ENCODE data around the gene CACNA2D3. TPM values are rescaled to one million over a fixed set of nuclear protein-coding genes. Genes with fewer than 3 reads are reported as not detected.

Gene CACNA2D3
- total RNA-seq, 1 donor from 2014 or later: 10.0 TPM

DNA sequence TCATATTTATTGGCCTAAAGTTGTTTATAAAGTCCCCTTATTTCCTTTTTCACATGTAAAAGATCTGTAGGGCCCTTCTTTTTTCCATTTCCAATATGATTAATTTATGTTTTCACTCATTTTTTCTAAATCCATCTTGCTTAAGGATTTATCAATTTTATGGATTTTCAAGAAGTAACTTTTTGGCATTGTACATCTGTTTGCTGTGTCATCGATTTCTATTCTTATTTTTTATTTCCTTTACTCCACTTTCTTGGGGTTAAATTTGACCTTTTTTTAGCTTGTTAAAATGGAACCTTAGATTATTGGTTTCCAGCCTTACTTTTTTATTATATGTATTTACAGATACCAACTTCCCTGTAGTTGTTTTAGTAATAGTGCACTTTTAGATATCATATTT, 597.6 kb downstream of the CACNA2D3 start:
- peaks cover 3% of the 10 kb centered on the region for H3K9me3 Mint-ChIP-seq (ENCODE audit: unreplicated experiment)

DNA sequence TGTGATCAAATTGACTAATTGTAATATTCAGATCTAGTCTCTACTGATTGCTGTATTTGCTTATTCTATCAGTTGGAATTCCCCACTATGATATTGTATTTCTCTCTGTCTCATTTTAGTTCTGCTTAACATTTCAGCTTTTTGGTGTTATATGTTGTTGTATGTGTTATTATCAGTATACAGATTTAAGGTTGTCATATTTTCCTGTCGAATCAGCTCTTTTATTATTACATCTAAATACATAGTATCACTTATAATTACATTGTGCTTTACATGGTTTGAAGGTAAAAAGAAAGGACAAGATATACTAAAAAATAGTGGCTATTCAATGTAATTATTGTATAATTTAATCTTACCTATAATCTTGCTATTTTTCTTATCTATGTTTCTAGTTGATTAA, 598.3 kb downstream of the CACNA2D3 start:
- no peak overlapping the region for H3K4me3 Mint-ChIP-seq (ENCODE audit: unreplicated experiment)
- DNase-seq: no peak
- H3K27ac Mint-ChIP-seq (ENCODE audit: unreplicated experiment): no peak overlapping the region
- TF ChIP-seq, protein P1, sequence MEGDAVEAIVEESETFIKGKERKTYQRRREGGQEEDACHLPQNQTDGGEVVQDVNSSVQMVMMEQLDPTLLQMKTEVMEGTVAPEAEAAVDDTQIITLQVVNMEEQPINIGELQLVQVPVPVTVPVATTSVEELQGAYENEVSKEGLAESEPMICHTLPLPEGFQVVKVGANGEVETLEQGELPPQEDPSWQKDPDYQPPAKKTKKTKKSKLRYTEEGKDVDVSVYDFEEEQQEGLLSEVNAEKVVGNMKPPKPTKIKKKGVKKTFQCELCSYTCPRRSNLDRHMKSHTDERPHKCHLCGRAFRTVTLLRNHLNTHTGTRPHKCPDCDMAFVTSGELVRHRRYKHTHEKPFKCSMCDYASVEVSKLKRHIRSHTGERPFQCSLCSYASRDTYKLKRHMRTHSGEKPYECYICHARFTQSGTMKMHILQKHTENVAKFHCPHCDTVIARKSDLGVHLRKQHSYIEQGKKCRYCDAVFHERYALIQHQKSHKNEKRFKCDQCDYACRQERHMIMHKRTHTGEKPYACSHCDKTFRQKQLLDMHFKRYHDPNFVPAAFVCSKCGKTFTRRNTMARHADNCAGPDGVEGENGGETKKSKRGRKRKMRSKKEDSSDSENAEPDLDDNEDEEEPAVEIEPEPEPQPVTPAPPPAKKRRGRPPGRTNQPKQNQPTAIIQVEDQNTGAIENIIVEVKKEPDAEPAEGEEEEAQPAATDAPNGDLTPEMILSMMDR (IDR thresholded peaks at IDR 0.05; ENCODE audit: partially characterized antibody, unreplicated experiment): no peak
- no peaks in the 10 kb centered on the region for H3K27me3 Mint-ChIP-seq (ENCODE audit: unreplicated experiment)
- H3K4me1 Mint-ChIP-seq (ENCODE audit: low read depth, unreplicated experiment): no peaks in the 10 kb centered on the region
- H3K36me3 Mint-ChIP-seq (ENCODE audit: unreplicated experiment): no peaks in the 10 kb centered on the region
- peaks cover 3% of the 10 kb centered on the region for H3K9me3 Mint-ChIP-seq (ENCODE audit: unreplicated experiment)

More for the DNA sequence above, 597.6 kb downstream of the CACNA2D3 start:
- Mint-ChIP-seq H3K27me3 (ENCODE audit: unreplicated experiment) (no peaks in the 10 kb centered on the region), H3K4me3 (ENCODE audit: unreplicated experiment) (no peak overlapping the region), H3K27ac (ENCODE audit: unreplicated experiment) (no peak overlapping the region), H3K36me3 (ENCODE audit: unreplicated experiment) (no peaks in the 10 kb centered on the region), H3K4me1 (ENCODE audit: low read depth, unreplicated experiment) (no peaks in the 10 kb centered on the region)
- DNase-seq: no peak
- TF ChIP-seq, protein P1 (IDR thresholded peaks at IDR 0.05; ENCODE audit: partially characterized antibody, unreplicated experiment): no peak

DNA sequence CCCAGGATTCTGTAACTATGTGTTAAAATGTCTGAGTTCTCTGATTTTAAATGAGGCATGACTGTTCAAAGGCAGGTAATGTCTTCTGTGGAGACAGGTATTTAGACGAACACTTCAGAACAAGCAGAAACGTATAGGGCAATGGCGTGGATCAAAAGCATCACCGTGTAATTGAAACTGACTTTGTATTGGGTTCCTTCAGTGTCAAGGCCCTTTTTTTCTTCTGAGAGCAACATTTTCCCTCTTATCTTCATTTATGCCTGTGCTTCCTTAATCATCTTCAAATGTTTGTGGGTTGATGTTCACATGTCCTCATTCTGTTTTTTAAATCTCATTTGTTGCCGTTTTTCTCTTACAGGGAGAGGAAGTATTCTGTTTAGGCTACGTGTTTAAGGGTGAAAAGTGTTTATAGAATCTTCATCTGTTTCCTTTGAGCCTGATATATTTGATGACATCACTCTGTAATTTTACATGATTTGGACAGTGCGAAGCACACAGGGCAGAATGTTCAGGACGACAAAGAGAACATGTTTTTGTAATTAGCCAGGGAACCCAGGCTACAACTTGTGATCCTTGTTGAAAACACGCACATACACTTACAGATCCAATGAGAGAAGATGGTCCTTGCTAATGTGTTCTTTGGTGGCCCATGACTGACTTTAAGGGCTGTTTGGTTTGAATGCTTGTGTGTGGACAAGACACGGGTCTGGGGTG, 609.5 kb downstream of the CACNA2D3 start:
- H3K36me3 Mint-ChIP-seq (ENCODE audit: unreplicated experiment): peaks cover 4% of the 10 kb centered on the region
- no peak overlapping the region for H3K4me3 Mint-ChIP-seq (ENCODE audit: unreplicated experiment)
- peaks cover 2% of the 10 kb centered on the region for H3K9me3 Mint-ChIP-seq (ENCODE audit: unreplicated experiment)
- TF ChIP-seq, protein P1 (IDR thresholded peaks at IDR 0.05; ENCODE audit: partially characterized antibody, unreplicated experiment): no peak
- no peak for DNase-seq
- peaks cover 1% of the 10 kb centered on the region for H3K27me3 Mint-ChIP-seq (ENCODE audit: unreplicated experiment)
- no peak overlapping the region for H3K27ac Mint-ChIP-seq (ENCODE audit: unreplicated experiment)
- no peaks in the 10 kb centered on the region for H3K4me1 Mint-ChIP-seq (ENCODE audit: low read depth, unreplicated experiment)

DNA sequence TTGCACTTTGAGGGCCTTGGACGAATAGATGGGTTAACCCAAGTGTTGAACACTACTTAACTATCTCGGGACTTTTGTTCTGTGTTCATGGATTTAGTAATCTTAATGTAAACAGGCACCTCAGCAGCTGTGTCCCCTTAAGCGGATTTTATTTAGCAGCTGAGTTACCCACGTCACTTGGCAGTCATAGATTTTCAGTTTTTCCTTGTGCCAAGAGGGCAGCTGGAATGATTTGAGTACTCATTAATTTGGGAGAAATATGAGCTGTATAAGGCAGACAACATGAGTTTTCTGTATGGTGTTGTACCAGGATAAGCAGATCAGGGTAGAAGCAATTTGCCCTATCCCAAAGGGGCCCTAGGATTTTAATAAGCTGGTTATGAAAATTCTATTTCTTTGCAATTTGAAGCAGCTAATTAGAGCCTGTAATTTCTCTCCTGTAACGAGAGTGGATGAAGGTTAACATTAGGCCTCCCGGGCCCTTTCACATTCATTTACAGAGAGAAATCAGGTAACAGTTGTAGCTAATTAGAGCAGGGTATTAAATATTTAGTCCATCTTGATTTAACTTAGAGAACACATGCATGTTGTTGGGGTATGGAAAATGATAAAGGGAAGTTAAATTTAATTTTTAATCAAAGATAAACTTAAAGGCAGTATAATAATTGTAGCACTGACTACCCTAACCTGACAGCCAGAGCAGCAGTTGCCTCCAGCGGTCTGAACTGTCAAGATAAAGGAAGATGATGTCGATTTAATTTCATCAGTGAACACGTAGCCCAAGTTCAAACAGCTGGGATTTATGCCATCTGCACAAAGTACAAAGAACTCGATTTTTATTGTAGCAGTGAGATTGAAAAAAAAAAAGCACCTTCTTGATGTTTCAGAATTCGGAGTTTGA, 611.0 kb downstream of the CACNA2D3 start:
- no peaks in the 10 kb centered on the region for H3K9me3 Mint-ChIP-seq (ENCODE audit: unreplicated experiment)
- H3K27ac Mint-ChIP-seq (ENCODE audit: unreplicated experiment): no peak overlapping the region
- H3K36me3 Mint-ChIP-seq (ENCODE audit: unreplicated experiment): no peaks in the 10 kb centered on the region
- H3K4me3 Mint-ChIP-seq (ENCODE audit: unreplicated experiment): no peak overlapping the region
- TF ChIP-seq, protein P1 (IDR thresholded peaks at IDR 0.05; ENCODE audit: partially characterized antibody, unreplicated experiment): no peak
- no peaks in the 10 kb centered on the region for H3K4me1 Mint-ChIP-seq (ENCODE audit: low read depth, unreplicated experiment)
- no peaks in the 10 kb centered on the region for H3K27me3 Mint-ChIP-seq (ENCODE audit: unreplicated experiment)
- DNase-seq: no peak

DNA sequence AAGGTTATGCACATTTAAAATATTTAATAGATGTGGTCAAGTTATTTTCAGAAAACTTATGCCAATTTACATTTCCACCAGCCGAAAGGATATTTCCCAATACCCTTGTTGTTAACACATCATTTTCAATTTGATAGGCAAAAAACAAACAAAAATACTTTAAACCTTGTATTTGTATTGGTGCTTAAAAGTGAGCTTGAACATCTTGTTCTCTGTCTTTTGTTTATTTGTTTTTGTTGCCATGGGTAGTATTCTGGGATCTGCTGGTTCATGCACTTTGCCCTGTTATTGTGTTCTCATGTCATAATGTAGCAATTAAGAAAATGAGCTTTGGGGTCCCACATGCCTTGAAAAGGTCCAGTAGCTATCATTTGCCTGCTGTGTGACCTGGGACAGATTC, 614.1 kb downstream of the CACNA2D3 start:
- TF ChIP-seq, protein P1 (IDR thresholded peaks at IDR 0.05; ENCODE audit: partially characterized antibody, unreplicated experiment): no peak
- DNase-seq: no peak
- H3K4me3 Mint-ChIP-seq (ENCODE audit: unreplicated experiment): no peak overlapping the region
- no peaks in the 10 kb centered on the region for H3K27me3 Mint-ChIP-seq (ENCODE audit: unreplicated experiment)
- no peak overlapping the region for H3K27ac Mint-ChIP-seq (ENCODE audit: unreplicated experiment)
- H3K9me3 Mint-ChIP-seq (ENCODE audit: unreplicated experiment): no peaks in the 10 kb centered on the region
- H3K36me3 Mint-ChIP-seq (ENCODE audit: unreplicated experiment): no peaks in the 10 kb centered on the region
- no peaks in the 10 kb centered on the region for H3K4me1 Mint-ChIP-seq (ENCODE audit: low read depth, unreplicated experiment)
